DOHH2 (cell line): ENCODE results near the gene NDE1.
"Not testable (repeated sequence)": the region's sequence is repeated elsewhere in the genome, so short reads cannot be mapped to it uniquely, and the experiment has no call there.

Source experiments
- H3F3A ChIP-seq: fragments of 200-600 bp; sonication (generic), shearing (Covaris generic); 2 replicates; pipeline ENCODE4 v1.6.0; 2016; ENCODE audit warnings: antibody characterized with exemption, mild to moderate bottlenecking; ENCODE audit not compliant: control insufficient read depth, insufficient read depth
- H3K27ac ChIP-seq: fragments of 200-600 bp; sonication (generic); 2 replicates; pipeline ENCODE4 v1.5.1; 2014; ENCODE audit warnings: low read depth, mild to moderate bottlenecking, low read length, moderate library complexity
- H3K27me3 ChIP-seq: fragments of 200-600 bp; sonication (generic); 2 replicates; pipeline ENCODE4 v1.6.1; 2014; ENCODE audit warnings: mild to moderate bottlenecking, low read length, mixed read lengths; ENCODE audit not compliant: control insufficient read depth
- H3K36me3 ChIP-seq: fragments of 200-600 bp; sonication (generic); 2 replicates; pipeline ENCODE4 v1.6.1; 2014; ENCODE audit warnings: mild to moderate bottlenecking, low read length, moderate library complexity, mixed read lengths; ENCODE audit not compliant: control insufficient read depth
- H3K4me1 ChIP-seq: fragments of 200-600 bp; sonication (generic); 2 replicates; pipeline ENCODE4 v1.6.1; 2014; ENCODE audit warnings: mild to moderate bottlenecking, low read length, mixed read lengths; ENCODE audit not compliant: control insufficient read depth
- H3K4me2 ChIP-seq: fragments of 200-600 bp; sonication (generic); 2 replicates; pipeline ENCODE4 v1.6.0; 2014; ENCODE audit warnings: mild to moderate bottlenecking, low read length, moderate library complexity
- H3K4me3 ChIP-seq: fragments of 200-600 bp; sonication (generic); 2 replicates; pipeline ENCODE4 v1.5.1; 2014; ENCODE audit warnings: mild to moderate bottlenecking, low read length, mixed read lengths
- H3K79me2 ChIP-seq: fragments of 200-600 bp; sonication (generic); 2 replicates; pipeline ENCODE4 v1.6.1; 2014; ENCODE audit warnings: mild to moderate bottlenecking, low read length, mixed read lengths; ENCODE audit not compliant: control insufficient read depth
- H3K9me2 ChIP-seq: fragments of 200-600 bp; sonication (generic); replicated peaks from 2 replicates; pipeline ENCODE4 v1.6.1; 2014; ENCODE audit warnings: mild to moderate bottlenecking, low read length, mixed read lengths; ENCODE audit not compliant: control insufficient read depth
- H3K9me3 ChIP-seq: fragments of 200-600 bp; sonication (generic); 2 replicates; pipeline ENCODE4 v1.6.1; 2014; ENCODE audit warnings: antibody characterized with exemption, low read length, mixed read lengths; ENCODE audit not compliant: control insufficient read depth, insufficient read depth
- H4K20me1 ChIP-seq: fragments of 200-600 bp; sonication (generic); 2 replicates; pipeline ENCODE4 v1.6.0; 2014; ENCODE audit warnings: low read depth, mild to moderate bottlenecking, antibody characterized with exemption, low read length, moderate library complexity; ENCODE audit not compliant: control insufficient read depth, insufficient read depth
- EZH2phosphoT487 ChIP-seq: fragments of 200-600 bp; sonication (generic); IDR thresholded peaks from 2 replicates; pipeline ENCODE4 v1.6.1; 2017; ENCODE audit warnings: borderline replicate concordance, mild to moderate bottlenecking, antibody characterized with exemption, low read length, moderate library complexity, mixed read lengths
- TF ChIP-seq, protein P1 (sequence below): fragments of 200-600 bp; sonication (generic); IDR thresholded peaks from one replicate; pipeline ENCODE4 v1.5.1; 2014; ENCODE audit warnings: antibody characterized with exemption, mild to moderate bottlenecking, low read depth, low read length; ENCODE audit not compliant: poor library complexity, severe bottlenecking

NDE1 gene

DNA sequence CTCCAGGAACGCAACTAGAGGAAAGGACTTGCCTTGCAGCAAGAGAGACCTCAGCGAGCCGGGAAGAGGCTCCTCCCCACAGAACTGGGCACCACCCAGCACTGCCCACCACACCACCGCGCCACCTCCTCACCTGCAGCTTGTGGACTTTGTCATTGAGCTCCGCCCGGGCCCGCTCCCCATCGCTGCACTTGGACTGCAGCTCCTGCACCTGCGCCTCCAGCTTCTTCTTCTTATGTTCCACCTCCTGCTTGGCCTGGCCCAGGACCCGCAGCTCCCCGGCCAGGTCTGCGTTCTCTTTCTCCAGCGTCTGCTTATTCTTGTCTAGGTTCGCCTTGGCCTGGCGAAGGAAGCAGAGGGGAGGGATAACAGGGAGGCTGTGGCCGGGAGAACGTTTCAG is 76.7 kb downstream of the NDE1 start:
- H3K4me1 ChIP-seq: no peaks in the 10 kb centered on the region
- H3F3A ChIP-seq: no peaks in the 10 kb centered on the region
- H3K79me2 ChIP-seq: no peaks in the 10 kb centered on the region
- H3K4me3 ChIP-seq: no peak overlapping the region
- no peaks in the 10 kb centered on the region for H3K9me2 ChIP-seq
- TF ChIP-seq, protein P1, sequence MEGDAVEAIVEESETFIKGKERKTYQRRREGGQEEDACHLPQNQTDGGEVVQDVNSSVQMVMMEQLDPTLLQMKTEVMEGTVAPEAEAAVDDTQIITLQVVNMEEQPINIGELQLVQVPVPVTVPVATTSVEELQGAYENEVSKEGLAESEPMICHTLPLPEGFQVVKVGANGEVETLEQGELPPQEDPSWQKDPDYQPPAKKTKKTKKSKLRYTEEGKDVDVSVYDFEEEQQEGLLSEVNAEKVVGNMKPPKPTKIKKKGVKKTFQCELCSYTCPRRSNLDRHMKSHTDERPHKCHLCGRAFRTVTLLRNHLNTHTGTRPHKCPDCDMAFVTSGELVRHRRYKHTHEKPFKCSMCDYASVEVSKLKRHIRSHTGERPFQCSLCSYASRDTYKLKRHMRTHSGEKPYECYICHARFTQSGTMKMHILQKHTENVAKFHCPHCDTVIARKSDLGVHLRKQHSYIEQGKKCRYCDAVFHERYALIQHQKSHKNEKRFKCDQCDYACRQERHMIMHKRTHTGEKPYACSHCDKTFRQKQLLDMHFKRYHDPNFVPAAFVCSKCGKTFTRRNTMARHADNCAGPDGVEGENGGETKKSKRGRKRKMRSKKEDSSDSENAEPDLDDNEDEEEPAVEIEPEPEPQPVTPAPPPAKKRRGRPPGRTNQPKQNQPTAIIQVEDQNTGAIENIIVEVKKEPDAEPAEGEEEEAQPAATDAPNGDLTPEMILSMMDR: no peak
- TF ChIP-seq EZH2phosphoT487: no peak
- H3K9me3 ChIP-seq: no peaks in the 10 kb centered on the region
- H3K27ac ChIP-seq: no peak overlapping the region
- H3K36me3 ChIP-seq: peaks cover 13% of the 10 kb centered on the region
- no peak overlapping the region for H3K4me2 ChIP-seq
- H4K20me1 ChIP-seq: no peaks in the 10 kb centered on the region
- no peaks in the 10 kb centered on the region for H3K27me3 ChIP-seq

GRCh38 chr16:15727697-15728096 is 77.7 kb downstream of the NDE1 start:
- not testable (repeated sequence) for H4K20me1 ChIP-seq

DNA sequence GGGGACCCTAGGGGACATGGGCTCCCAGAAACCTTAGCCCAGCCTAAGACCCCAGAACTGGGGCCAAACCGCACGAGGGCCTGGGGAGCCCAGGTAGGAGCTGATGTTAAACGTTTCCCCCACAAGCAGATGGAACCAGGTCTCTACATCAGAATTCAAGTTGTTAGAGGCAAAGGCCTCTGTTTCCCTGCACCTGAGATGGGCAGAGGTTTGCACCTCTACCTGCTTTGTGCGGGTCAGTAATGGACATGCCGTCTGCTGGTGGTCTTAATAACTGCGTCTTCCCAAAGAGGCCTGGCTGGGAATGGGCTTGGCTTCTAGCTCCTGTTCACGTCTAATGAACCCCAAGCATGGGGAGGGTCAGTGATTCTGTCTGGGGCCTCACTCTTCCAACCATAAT is 79.1 kb downstream of the NDE1 start:
- no peaks in the 10 kb centered on the region for H4K20me1 ChIP-seq
- no peaks in the 10 kb centered on the region for H3F3A ChIP-seq
- no peaks in the 10 kb centered on the region for H3K9me2 ChIP-seq
- H3K4me2 ChIP-seq: no peak overlapping the region
- no peaks in the 10 kb centered on the region for H3K9me3 ChIP-seq
- TF ChIP-seq EZH2phosphoT487: no peak
- TF ChIP-seq, protein P1: no peak
- no peak overlapping the region for H3K27ac ChIP-seq
- H3K36me3 ChIP-seq: peaks cover 11% of the 10 kb centered on the region
- no peaks in the 10 kb centered on the region for H3K79me2 ChIP-seq
- H3K4me3 ChIP-seq: no peak overlapping the region
- no peaks in the 10 kb centered on the region for H3K4me1 ChIP-seq
- H3K27me3 ChIP-seq: no peaks in the 10 kb centered on the region

More at GRCh38 chr16:15727697-15728096, 77.7 kb downstream of the NDE1 start:
- not testable (repeated sequence) for H3K4me3 ChIP-seq, H3K9me3 ChIP-seq, H3K27ac ChIP-seq, H3K9me2 ChIP-seq, H3K4me2 ChIP-seq, H3K27me3 ChIP-seq, H3K79me2 ChIP-seq, H3K4me1 ChIP-seq, H3F3A ChIP-seq
- H3K36me3 ChIP-seq: peaks cover 13% of the 10 kb centered on the region

DNA sequence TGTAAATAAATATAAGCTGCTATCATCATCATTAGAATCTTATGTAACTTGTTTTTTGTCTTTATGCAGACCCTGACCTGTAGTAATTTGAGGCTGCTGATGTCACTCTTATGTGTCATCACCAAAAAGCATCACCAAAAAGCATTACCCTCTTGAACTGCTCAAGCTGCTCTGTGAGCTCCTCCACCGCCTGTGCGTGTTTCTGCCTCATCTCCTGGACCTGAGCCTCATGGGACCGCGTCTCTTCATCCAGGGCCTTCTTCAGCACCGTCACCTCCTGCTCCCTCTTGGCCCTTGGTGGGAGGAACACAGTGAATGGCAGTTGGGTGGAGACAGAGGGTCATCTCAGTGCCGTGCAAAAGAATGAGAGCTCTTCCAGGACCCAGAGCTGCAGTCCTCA is 82.4 kb downstream of the NDE1 start:
- Histone ChIP-seq H3K36me3 (no peaks in the 10 kb centered on the region), H3K27ac (no peak overlapping the region), H3K9me2 (no peaks in the 10 kb centered on the region), H3K4me3 (no peak overlapping the region), H3K4me2 (no peak overlapping the region), H3K9me3 (no peaks in the 10 kb centered on the region), H4K20me1 (no peaks in the 10 kb centered on the region), H3K27me3 (no peaks in the 10 kb centered on the region), H3F3A (no peaks in the 10 kb centered on the region), H3K4me1 (no peaks in the 10 kb centered on the region), H3K79me2 (no peaks in the 10 kb centered on the region)
- TF ChIP-seq, protein P1: no peak
- TF ChIP-seq EZH2phosphoT487: no peak
